ENCODE results near the gene VWA3A.
A peak's percentile ranks its signal among the peaks of the same experiment; 100 is the strongest.
"Not testable (repeated sequence)": the region's sequence is repeated elsewhere in the genome, so short reads cannot be mapped to it uniquely, and the experiment has no call there.

Gene VWA3A

DNA sequence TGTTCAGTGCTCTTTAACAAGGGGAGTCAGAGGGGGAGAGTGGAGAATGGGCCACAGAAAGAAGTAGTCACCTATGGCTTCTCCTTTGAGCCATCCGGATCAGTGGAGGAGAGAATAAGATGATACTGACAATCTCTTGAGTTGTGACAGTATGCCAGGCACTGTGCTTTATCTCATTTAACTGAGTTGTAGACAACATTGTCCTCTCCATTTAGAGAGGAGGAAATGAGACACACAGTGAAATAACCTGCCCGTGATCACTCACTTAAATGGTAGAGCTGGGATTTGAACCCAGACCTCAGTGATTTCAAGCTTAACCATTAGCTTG lies 95.9 kb downstream of the VWA3A start:
- no peak for DNase-seq

DNA sequence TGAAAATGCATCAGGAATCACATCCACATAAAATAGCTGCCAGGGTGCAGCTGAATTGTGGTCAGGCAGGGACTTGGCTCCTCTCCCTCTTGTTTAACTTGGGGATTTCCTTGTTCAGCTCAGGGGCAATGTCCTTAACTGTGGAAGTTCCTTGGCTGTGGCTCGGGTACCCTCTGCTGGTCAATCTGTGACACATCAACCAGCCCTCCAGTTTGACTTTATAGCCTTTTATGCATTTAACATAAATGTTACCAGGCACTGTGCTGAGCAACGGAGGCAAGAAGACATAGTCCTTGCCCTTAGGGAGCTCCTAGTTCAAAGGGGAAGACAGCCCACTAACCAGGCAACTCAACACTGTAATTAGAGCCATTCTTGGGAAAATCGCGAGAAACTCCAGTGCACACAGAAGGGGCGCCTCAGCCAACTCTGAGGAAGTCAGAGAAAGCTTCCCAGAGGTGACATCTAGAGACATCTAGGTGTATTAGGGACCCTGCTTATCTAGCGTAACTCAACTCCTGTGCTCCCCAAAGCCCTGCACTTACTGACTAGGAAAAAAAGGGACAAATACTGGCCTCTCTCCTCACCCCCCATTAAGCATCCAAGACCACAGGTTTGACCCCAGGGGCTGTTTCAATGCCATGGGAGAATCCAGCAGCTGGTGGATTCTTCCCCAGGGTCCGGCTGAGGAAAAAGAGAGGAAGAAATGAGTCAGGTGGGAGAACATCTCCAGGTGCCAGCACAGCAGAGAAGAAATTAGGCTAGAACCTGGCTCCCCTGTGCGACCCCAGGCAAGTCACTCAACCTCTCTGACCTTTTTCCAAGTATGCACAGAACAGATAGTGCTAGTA lies 96.5 kb downstream of the VWA3A start:
- DNase-seq = peak; percentile 69

DNA sequence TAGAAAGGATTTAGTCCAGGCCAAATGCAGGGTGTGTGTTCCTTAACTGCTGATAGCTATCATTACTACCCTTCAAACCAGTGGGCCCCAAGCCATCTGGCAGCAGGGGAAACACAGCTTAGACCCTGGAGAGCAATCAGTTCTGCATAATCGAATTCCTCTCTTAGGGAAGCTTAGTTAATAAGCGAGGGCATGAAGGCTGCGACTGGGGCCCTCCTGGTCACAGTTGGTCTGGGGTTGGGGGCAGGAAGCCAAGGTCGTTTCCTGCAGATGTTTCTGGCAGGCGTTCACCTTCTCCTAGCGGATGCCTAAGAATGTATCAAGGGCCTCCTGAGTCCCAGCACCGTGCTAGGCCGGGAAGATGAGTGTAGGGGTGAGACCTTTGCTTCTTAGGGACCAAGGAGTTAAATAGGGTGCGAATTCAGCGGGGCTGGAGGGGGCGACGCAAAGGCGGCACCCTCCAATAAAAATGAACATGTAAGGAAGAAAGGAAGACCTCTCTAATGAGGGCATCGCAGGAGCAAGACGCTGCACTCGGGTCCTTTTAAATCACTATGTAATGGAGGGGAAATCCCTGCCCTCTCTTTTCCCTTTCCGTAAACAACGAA lies 97.2 kb downstream of the VWA3A start:
- DNase-seq = peak; percentile 72

DNA sequence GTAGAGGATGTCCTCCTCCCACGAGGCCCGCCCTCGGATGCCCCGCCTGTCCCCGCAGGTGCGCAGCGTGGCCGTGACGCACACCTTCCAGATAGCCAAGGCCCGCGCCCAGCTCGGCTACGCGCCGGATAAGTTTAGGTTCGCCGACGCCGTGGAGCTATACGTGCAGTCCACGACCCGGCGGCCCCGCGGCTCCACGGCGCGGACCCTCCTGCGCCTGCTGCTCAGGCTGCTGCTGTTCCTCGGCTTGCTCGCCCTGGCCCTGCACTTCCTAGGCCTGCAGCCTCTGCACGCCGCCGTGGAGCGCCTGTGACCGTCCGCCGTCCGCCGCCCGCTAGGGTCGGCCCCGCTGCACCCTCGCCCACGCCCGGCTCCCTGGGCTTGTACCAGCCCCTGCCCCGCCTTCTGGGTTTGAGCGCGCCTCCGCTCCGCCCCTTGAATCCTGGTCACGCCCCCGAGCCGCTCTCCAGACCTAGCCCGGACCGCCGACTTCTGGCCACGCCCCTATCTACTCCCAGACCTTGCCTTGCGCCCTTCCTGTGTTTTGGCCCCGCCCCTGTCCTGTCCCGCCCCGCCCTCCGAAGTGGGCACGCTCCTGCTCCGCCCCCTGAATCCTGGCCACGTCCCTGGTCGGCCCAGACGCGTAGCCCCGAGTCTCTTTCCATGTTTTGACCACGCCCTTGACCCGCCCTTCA lies 97.9 kb downstream of the VWA3A start:
- no peak for DNase-seq

DNA sequence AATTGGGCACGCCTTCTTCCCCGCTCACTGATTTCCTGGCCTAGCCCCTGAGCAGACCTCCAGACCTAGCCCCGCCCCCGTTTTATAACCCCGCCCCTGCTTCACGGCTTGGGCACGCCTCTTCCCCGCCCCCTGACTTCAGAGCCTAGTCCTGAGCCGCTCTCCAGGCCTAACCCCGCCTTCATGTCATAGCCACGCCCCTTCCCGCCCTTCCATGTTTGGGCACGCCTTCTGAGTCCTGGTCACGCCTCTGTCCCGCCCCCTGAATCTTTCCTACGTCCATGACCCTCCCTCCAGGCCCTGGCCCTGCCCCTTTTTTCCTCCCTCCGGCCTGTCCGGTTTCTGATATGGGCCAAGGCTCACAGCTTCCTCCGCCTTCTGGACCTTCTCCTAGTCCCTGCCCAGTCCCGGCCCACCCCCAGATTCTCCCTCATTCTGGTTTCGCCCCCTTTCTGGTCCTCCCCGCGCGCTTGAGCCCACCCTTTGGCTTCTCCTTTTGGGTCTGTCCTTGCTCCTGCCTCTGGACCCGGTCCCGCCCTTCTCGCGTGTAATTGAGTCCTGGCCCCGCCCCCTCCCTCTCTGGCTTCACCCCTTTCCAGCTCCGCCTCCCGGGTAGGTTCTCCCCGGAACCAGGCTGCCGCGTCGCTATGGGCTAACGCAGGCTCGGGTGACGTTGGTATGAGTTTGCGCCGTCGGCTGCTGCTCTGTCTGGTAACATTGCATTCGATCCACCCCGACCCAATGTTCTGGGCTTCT lies 98.6 kb downstream of the VWA3A start:
- peak; percentile 100 for DNase-seq

DNA sequence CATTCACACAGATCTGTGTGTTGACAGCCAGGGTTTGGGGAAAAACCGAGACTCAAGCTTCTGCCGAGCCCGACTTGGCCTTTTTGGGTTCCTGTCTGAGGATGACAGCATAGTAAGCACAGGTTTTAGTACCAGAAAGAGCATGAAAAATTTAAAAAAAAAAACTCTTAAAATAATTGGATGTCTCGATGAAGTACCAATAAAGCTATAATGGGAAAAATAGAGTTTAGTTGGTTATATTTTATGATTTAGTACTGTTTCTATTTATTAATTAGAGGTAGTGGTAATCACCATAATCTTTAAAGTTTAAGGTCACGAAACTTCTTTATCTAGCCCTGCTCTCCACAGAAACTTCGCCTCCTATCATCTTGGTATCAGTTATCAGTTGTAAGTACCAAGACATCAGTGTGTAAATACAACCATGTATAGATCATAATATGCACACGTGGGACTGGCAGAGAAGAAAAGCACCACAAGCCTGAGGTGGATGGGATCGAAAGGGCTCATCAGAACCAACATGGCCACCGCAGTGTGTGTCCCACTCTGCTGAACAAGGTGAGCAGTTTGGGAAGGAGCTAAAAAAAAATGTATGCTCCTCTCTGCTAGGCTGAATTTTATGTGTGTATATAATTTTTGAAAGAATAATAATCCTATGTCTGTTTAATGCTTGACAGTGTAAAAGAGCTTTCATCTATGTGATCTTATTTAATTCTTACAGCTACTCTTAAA lies 99.4 kb downstream of the VWA3A start:
- DNase-seq = no peak

DNA sequence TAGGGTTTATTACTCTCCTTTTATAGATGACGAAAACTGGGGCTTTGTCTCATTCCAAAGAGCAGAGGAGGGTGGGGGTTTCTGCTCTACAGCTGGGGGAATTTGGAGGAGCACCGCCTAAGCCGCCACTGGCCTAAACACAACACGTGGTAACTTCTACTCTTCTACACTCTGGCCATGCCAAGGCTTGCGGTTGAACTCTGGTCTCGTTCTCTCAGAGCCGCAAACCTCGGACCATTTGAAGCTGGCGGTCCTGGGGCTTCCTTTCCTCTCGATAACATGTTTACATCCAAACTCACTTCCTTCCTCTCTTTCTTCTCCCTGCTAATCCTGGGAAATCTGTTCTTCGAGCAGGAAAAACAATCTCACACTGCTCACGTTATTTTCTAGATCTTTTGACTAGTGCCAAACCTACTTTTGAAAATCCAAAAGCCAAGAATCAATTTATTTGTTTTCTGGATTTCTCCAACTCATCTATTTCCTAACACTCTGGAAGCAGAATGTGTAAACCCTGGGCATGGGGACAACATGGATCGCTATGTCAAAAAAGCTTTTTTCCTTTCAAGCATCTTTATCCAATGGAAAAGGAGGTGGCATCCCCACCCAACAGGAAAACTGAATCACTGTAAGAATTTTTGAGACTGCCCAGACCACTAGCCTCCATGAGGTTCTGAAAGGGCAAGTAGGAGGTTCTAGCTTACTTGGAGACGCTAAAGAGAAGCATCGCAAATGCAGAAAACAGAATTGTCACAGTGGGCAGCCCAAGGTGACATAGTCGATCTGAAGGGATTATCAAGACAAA lies 100.1 kb downstream of the VWA3A start:
- DNase-seq = peak; percentile 83

DNA sequence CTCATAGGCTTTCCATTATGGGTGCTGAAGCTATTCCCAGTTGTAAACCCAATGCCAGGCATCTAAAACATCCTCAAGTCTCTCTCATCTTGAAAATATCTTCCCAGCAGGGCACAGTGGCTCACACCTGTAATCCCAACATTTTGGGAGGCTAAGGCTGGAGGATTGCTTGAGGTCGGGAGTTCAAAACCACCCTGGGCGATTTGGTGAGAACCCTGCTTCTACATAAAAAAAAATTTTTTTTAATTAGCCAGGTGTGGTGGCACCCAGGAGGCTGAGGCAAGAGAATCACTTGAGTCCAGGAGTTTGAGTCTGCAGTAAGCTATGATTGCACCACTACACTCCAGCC lies 100.7 kb downstream of the VWA3A start:
- DNase-seq = no peak

DNA sequence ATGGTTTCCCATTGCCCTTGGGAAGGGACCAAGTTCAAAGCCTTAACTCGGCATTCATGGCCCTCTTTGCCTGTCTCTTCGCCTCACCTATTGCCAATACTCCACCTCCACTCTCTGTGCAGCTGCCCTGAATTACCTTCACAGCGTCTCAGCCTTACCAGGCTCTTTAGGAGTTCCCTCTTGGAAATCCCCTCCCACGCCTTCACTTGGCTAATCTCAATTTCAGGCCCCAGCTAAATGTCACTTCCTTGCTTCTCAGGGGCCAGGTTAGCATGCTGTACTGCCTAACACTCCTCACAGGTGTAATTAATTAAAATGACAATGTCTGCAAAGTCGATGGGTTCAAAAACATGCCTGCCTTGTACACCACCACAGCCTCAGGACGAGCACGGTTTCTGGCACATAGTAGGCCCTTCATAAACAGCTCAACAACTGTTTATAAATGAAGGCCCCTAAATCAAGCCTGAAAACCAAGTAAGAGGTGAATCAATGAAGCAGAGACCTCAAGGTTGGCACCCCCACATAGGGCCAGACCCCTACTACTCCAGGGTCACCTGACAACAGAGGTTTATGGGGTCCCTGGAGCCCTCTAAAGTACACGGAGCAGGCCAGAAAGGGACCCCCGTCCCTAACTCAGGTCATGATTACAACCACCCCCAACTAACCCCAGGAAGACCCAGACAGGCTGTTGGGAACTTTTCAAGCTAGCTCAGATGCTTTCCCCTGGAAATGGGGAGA lies 102.5 kb downstream of the VWA3A start:
- DNase-seq = no peak

DNA sequence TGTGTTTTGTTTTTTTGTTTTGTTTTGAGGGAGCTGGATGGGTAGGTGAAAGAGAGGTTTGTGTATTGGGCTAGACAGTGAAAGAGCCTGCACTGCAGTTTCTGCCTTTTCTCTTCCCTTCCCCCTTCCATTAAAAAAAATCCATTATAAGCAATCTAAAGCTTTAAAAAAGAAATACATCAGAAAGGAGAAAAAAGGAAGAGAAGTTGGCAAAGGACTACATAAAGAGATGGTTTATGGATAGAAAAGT lies 103.0 kb downstream of the VWA3A start:
- no peak for DNase-seq

DNA sequence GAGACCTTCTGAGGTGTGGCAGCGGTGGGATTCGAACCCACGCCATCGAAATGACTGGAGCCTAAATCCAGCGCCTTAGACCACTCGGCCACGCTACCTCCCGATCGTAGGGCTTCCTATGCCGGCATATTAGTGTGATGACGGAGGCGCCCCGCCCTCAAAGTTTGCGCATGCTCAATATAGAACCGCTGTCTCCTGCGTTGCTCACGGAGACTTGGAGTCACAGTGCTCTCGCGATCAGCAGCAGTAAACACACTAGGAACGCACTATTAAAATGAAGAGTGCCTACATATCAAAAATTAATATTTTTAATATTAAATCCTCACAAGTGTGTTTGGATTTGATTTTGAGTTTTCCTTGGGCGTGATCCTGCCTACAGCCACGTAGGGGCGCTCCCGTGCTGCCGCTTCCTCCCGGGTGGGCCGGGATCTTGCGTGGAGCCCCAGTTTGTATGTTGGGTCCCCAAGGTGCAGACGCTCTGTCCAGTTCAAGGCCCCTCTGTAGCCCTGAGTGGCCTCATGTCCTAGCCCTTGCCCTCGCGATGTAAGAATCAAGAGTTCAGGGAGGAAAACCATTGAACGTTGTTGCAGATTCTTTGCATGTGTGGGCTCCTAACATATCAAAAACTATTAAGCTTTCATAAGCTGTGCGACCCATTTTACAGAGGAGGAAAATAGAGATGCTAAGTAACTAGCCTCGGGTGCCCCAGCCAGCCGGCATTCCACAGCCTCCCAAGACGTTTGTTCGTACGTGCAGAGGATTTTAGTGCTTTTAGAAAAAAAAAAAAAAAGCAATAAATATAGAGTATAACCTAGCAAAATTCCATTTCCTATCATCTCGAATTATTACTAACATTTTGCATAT lies 103.6 kb downstream of the VWA3A start:
- DNase-seq = peak; percentile 99

DNA sequence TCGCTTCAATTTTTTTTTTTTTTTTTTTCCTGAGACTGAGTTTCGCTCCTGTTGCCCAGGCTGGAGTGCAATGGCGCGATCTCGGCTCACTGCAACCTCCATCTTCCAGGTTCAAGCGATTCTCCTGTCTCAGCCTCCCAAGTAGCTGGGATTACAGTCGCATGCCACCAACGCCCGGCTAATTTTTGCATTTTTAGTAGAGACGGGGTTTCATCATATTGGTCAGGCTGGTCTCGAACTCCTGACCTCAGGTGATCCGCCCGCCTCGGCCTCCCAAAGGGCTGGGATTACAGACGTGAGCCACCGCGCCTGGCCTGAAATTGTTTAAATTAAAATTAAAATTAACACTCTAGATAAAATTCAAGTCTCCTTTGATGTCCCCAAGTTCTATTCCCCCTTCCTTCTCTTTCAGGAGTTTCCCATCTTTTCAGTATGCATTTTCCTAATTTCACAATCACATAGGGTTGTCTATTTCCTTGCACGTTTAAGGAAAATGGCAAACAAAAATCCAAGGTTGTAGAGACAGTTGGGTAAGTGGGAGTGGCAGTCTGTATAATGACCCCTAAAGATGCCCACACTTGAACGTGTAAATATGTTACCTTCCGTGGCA lies 104.3 kb downstream of the VWA3A start:
- DNase-seq = not testable (repeated sequence)

DNA sequence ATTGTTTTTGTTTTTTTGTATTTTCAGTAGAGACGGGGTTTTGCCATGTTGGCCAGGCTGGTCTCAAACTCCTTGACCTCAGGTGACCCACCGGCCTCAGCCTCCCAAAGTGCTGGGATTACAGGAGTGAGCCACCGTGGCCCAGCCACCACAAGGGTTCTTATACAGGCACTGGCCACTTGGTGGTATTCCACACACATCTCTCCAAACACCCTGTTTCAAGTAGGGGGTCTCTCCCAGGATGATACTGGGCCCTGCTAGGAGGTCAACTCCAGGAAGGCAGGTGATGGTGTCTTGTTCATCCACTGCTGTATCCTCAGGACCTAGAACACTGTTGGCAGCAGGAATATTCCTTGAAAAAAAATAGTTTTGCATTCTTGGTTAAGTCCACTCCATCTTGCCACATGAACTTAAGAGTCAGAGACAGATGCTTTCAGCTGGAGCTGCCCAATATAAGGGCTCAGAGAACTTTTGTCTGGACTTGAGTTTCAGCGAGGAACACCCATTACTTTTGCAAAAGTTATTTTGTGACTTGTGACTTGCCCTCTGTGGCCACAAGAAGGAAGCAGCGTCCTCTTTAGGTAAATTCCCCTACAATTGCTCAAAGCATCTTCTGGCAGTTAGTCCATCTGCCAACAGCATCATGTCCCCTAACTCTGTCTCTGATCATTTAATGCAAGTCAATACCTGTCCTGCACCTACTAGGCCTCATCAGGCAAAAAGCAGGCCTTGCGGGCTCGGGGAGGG lies 106.4 kb downstream of the VWA3A start:
- DNase-seq = no peak

DNA sequence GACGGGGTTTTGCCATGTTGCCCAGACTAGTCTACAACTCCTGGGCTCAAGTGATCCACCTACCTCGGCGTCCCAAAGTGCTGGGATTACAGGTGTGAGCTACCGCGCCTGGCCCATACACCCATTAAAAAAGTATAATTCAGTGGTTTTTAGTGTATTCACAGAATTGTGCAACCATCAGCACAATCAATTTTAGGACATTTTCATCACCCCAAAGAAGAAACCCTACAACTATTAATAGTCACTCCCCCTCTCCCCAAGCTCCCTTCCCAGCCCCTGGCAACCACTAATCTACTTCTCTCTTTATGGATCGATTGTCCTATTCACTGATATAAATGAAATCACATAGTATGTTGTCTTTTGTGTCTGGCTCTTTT lies 109.9 kb downstream of the VWA3A start:
- DNase-seq = no peak

DNA sequence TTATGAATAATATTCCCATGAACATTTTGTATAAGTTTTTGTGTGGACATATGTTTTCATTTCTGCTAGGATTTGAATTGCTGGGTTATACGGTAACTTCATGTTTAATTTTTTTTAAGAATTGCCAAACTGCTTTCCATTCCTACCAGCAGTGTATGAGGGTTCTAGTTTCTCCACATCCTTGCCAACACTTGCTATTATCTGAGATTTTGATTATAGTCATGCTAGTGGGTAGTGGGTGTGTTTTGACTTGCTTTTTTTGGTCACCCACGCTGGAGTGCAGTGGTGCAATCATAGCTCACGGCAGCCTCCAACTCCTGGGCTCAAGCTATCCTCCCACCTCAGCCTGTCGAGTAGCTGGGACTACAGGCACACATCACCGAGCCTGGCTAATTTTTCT lies 110.8 kb downstream of the VWA3A start:
- DNase-seq = no peak

DNA sequence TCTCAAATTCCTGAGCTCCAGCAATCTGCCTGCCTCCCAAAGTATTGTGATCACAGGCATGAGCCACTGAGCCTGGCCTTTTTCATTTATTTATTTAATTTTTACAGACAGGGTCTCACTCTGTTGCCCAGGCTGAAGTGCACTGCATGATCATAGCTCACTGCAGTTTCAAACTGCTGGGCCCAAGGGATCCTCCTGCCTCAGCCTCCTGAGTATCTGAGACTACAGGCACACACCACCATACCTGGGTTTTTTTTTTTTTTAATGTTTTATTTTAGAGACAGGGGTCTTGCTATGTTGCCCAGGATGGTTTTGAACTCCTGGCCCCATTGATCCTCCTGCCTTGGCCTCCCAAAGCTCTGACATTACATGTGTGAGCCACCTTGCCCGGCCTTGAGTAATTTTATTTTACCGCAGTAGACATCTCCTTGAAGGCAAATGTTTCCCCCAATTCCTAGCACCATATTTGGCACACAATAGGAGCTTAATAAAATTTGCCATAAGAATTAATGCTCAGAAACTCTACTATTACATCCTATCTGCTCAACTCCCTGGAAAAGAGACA lies 111.8 kb downstream of the VWA3A start:
- no peak for DNase-seq

DNA sequence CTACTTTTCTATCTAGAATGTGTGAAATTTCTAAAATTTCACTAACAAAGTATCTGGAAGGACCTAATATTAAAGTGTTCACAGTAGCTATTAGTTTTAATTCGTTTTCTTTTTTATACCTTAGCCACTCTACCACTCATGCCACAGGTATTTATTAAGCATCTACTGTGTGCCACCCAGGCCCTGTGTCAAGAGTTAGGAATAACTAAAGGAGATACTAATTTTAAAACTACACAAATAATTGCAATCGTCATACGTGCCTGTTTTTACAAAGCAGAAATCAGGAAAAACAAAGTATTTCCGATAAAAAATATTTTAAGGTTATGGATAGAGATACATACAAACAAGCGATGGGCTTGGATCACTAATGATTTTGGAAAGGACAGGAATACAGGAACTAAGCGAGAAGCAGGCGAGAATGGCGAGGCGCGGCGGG lies 113.3 kb downstream of the VWA3A start:
- no peak for DNase-seq

DNA sequence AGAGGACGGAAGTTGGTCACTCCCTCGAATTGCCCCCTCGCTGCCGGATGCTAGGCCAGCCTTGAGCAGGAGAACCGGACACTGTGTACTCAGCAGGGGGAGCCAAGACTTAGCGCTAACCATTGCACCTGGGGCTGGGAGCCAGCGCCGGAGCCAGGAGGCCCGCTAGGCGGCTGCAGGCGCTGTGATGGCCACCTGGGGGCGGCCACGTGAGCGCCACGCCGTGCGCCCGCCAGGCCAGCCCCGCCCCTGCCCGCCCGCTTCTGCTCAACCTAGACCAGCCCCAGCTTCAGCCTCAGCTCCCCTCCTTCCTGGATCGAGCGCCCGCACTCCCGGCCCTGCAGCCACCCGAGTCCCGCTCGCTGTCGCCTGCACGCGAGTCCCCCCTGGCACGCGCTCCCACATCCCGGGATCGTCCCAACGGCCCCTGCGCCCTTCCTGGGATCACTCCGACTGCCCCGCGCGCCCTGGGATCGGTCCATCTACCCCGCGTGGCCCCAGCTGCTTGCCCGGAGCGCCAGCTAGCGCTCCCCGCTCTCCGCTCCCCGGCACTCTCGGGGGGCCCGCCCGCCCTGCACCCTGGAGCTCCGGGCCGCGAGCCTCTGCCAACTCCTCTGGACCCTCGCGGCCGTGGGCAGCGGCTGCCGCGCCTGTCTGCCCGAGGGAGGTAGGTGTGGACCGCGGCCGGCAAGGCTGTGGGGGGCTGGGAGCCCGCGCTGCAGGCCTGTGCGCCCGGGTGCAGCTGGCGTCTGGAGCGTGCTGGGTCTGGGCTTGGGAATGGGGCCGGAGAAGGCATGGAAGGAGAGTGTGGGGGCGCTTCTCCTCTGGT lies 113.9 kb downstream of the VWA3A start, which contains the start of gene EEF2K:
EEF2K (plus strand) TSS at position 266 of the 829 bp plus-strand sequence. CDS start 19,452 bp downstream, outside the sequence.
- DNase-seq = peak; percentile 94

Data from right forelimb (tissue), 1 donor.